Measurements from ENCODE around the gene PDZRN3. TPM values are rescaled to one million over a fixed set of nuclear protein-coding genes. Genes with fewer than 3 reads are reported as not detected.

The PDZRN3 gene
- total and polyA plus RNA-seq, 2 of the 13 experiments (the other 11 are each of a cell fraction or from before 2014, with no cell fraction given): not detected

- no peak for TF ChIP-seq KDM3A (CRISPR knock-in tag; IDR thresholded peaks at IDR 0.05; ENCODE audit: low read depth)
- Histone ChIP-seq H4K20me1 (ENCODE audit: insufficient read depth, low read length) (no peaks in the 10 kb centered on the region), H3K4me3 (replicated peaks in 1 of 3; ENCODE audit: insufficient read depth in 1 of 3, low read depth in 2 of 3, low read length in 3 of 3) (no peak overlapping the region), H2AFZ (ENCODE audit: low read length) (no peak overlapping the region), H3K9ac (ENCODE audit: insufficient read depth, low read depth, low read length) (no peak overlapping the region), H3K4me2 (ENCODE audit: low read depth, low read length) (no peak overlapping the region), H3K36me3 (replicated peaks in 1 of 2; ENCODE audit: control insufficient read depth in 1 of 2, insufficient read depth in 2 of 2, low read length in 2 of 2) (no peaks in the 10 kb centered on the region), H3K4me1 (ENCODE audit: insufficient read depth, low read length) (peaks cover 9% of the 10 kb centered on the region), H3K27ac (ENCODE audit: extremely low read length, insufficient read depth, low read length) (no peak overlapping the region), H3K79me2 (ENCODE audit: insufficient read depth, low read length) (no peaks in the 10 kb centered on the region), H3K27me3 (ENCODE audit: control insufficient read depth in 1 of 2, insufficient read depth in 2 of 2, low read length in 2 of 2) (no peaks in the 10 kb centered on the region), H3K9me3 (ENCODE audit: low read length) (no peaks in the 10 kb centered on the region)
- CTCF ChIA-PET (ENCODE audit: low intra/inter-chr PET ratio, low total read pairs): no interaction called here
- no peak for DNase-seq (ENCODE audit: low spot score)
- BruUV-seq (replicated peaks): no TSS peak
- in situ Hi-C loops (cut with HindIII; ENCODE audit: extremely low pct_ligation_motif_present, low pct_unique_long_range_greater_than_20kb) (no loop called here), intact Hi-C loops (cut with micrococcal nuclease; ENCODE audit: unreplicated experiment) (no loop called here)
- FAIRE-seq: no peak
- no peak for ATAC-seq
- 45% methylated on average over 3 of the region's 3 CpGs for WGBS (ENCODE audit: low lambda C conversion rate)
- POLR2A ChIA-PET: no interaction called here
Observed at GRCh38 chr3:73604451-73604850, 20.3 kb downstream of the PDZRN3 start.

- Histone ChIP-seq H3K27me3 (ENCODE audit: control insufficient read depth in 1 of 2, insufficient read depth in 2 of 2, low read length in 2 of 2) (no peaks in the 10 kb centered on the region), H3K9ac (ENCODE audit: insufficient read depth, low read depth, low read length) (no peak overlapping the region), H3K79me2 (ENCODE audit: insufficient read depth, low read length) (no peaks in the 10 kb centered on the region), H3K4me3 (replicated peaks in 1 of 3; ENCODE audit: insufficient read depth in 1 of 3, low read depth in 2 of 3, low read length in 3 of 3) (no peak overlapping the region), H3K9me3 (ENCODE audit: low read length) (no peaks in the 10 kb centered on the region), H3K36me3 (replicated peaks in 1 of 2; ENCODE audit: control insufficient read depth in 1 of 2, insufficient read depth in 2 of 2, low read length in 2 of 2) (no peaks in the 10 kb centered on the region), H2AFZ (ENCODE audit: low read length) (no peak overlapping the region), H3K27ac (ENCODE audit: extremely low read length, insufficient read depth, low read length) (no peak overlapping the region), H3K4me1 (ENCODE audit: insufficient read depth, low read length) (peaks cover 4% of the 10 kb centered on the region), H3K4me2 (ENCODE audit: low read depth, low read length) (no peak overlapping the region), H4K20me1 (ENCODE audit: insufficient read depth, low read length) (no peaks in the 10 kb centered on the region)
- WGBS (ENCODE audit: low lambda C conversion rate): 93% methylated on average over 1 of the region's 1 CpG
- DNase-seq (ENCODE audit: low spot score) (no peak), ATAC-seq (no peak), FAIRE-seq (no peak)
- in situ Hi-C loops (cut with HindIII; ENCODE audit: extremely low pct_ligation_motif_present, low pct_unique_long_range_greater_than_20kb) (no loop called here), intact Hi-C loops (cut with micrococcal nuclease; ENCODE audit: unreplicated experiment) (no loop called here)
- BruUV-seq (replicated peaks): no TSS peak
- ChIA-PET POLR2A (no interaction called here), CTCF (ENCODE audit: low intra/inter-chr PET ratio, low total read pairs) (no interaction called here)
- TF ChIP-seq RNF219 (CRISPR knock-in tag; IDR thresholded peaks at IDR 0.05): no peak
- TF ChIP-seq FOSL1 (CRISPR knock-in tag; IDR thresholded peaks at IDR 0.05; ENCODE audit: borderline replicate concordance): no peak
- TF ChIP-seq REXO4 (CRISPR knock-in tag; IDR thresholded peaks at IDR 0.05; ENCODE audit: borderline replicate concordance): no peak
- no peak for TF ChIP-seq ZNF674 (CRISPR knock-in tag; IDR thresholded peaks at IDR 0.05; ENCODE audit: low read depth)
- TF ChIP-seq SMARCE1 (IDR thresholded peaks at IDR 0.05; ENCODE audit: borderline replicate concordance): no peak
- no peak for TF ChIP-seq ZNF407 (CRISPR knock-in tag; IDR thresholded peaks at IDR 0.05; ENCODE audit: not compliant biosample characterization)
- TF ChIP-seq CC2D1A (CRISPR knock-in tag; IDR thresholded peaks at IDR 0.05): no peak
- no peak for TF ChIP-seq ZNF780A (CRISPR knock-in tag; IDR thresholded peaks at IDR 0.05)
Observed at GRCh38 chr3:73603762-73604171, 21.0 kb downstream of the PDZRN3 start.

Data from HepG2 (cell line).